NK-92 (cell line): Measurements from ENCODE around the gene SLC2A8.

ENCODE experiments used
- DNase-seq: peaks from one replicate; lab custom pipeline; 2025; ENCODE audit not compliant: unreplicated experiment; lab: John Stamatoyannopoulos, UW

The SLC2A8 gene

GRCh38 chr9:127402401-127403090, 5.6 kb downstream of the SLC2A8 start:
- DNase-seq, result no peak

- DNase-seq, result no peak
These were observed 6.7 kb downstream of the SLC2A8 start for GRCh38 chr9:127403507-127404192.

DNA sequence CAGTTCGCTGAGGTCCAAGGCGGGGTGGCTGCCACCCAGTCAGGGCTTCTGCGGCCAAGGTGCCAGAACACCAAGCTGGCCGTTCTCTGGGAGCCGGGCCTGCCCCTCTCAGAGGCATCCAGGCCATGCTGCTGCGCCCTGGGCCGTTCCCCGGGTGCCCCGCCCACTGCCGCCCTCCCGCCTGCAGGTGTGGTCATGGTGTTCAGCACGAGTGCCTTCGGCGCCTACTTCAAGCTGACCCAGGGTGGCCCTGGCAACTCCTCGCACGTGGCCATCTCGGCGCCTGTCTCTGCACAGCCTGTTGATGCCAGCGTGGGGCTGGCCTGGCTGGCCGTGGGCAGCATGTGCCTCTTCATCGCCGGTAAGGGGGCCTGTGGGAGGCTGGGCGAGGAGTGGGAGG, 7.7 kb downstream of the SLC2A8 start:
- no peak for DNase-seq

DNA sequence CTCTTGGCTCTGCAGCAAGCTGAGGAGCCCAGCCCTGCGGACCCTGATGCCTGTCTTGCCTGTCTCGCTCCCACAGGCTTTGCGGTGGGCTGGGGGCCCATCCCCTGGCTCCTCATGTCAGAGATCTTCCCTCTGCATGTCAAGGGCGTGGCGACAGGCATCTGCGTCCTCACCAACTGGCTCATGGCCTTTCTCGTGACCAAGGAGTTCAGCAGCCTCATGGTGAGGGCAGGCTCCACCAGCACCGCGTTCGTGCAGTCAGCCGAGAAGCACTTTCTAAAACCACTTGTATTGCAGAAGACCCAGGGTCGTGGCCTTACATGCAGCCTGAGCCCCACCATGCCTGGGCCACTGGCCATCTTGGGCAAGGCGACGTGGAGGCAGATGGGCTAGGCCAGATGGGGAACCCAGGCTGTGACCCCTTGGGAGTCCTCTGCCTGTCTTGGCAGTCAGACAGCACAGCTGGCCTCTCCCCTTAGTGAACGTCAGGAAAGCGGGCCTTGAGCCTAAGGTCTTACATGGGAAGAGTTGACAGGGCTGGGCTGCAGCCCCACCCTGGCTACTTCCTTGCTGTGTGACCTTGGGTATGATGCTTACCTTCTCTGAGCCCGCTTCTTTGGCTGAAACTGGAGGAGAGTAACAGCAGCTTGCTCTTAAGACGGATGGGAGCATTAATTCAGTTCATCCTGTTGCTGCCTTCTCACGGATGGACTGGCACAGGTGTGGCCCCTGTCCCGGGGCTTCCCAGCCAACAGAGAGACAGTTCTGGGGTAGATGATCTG, 8.6 kb downstream of the SLC2A8 start:
- DNase-seq, result no peak

DNA sequence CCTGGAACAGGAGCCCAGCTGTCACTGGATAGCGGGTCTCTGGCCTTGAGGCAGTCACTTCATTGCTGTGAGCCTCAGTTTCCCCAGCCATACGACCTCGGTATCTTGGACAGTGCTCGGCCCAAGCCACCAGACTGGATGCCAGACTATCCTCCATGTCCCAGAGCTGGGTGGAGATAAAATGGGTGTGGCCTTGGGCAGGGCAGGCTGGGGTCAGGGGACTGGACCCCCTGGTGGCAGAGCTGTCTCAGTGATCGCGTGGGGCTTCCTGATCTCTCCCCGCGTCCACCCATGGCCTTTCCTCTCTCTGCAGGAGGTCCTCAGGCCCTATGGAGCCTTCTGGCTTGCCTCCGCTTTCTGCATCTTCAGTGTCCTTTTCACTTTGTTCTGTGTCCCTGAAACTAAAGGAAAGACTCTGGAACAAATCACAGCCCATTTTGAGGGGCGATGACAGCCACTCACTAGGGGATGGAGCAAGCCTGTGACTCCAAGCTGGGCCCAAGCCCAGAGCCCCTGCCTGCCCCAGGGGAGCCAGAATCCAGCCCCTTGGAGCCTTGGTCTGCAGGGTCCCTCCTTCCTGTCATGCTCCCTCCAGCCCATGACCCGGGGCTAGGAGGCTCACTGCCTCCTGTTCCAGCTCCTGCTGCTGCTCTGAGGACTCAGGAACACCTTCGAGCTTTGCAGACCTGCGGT, 10.0 kb downstream of the SLC2A8 start:
- DNase-seq, result no peak

DNA sequence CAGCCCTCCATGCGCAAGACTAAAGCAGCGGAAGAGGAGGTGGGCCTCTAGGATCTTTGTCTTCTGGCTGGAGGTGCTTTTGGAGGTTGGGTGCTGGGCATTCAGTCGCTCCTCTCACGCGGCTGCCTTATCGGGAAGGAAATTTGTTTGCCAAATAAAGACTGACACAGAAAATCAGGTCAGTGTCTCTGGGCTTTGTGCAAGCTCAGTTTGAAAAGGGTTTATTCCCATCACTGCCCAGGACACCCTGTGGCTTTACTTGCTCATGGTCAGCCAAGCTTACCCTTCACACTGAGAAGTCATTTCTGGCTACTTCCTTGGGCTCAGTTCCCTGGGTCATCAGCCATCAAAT, 10.5 kb downstream of the SLC2A8 start:
- no peak for DNase-seq

DNA sequence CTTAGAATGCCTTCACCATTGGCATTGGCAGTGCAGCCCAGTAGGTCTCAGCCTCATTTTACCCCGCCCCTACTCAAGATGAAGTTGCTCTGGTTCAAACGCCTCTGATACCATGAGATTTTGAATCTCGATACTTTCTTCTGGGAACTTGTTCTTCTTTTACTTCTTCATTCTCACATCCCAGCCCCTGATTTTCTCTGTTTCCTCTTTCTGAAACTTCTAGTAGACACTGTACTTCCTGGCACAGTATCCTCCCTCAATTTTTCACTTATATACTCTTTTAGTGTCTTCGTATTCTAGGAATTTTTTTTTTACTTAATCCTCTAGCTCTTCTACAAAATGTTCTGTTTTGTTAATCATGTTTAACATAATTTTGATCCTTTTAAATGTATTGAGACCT, 14.2 kb downstream of the SLC2A8 start:
- no peak for DNase-seq

DNA sequence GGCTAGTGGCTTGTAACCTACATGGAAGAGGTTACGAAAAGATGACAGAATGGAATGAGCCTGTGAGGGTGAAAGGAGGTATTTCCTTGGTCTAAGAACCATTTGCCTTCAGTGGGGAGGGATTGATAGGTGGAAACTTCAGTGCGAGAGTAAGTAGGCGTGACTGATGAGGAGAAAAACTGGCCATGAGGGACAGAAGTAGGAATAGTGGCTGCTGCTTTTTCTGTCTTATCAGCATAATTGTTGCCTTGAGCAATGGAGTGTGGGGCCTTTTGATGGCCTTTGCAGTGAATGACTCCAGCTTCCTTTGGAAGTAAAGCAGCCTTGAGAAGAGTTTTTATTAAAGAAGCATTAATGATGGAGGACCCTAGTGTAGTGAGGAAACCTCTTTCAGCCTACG, 18.2 kb downstream of the SLC2A8 start:
- no peak for DNase-seq

DNA sequence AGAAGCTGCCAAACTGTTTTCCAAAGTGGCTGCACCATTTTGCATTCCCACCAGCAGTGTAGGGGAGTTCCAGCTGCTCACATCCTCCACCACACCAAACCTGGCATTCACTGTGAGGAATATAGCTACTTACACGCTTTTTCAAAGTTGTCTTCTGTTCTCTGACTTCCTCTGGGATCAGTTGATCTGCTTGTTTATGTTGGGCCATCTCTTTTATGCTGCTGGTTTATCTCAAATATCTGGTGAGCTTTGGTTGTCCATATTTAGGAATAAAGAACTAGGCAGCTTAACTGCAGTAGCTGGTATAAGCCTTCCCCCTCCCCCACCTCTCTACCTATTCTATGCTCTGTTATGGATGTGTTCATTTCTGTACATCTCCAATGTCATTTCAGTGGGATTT, 18.7 kb downstream of the SLC2A8 start:
- no peak for DNase-seq

DNA sequence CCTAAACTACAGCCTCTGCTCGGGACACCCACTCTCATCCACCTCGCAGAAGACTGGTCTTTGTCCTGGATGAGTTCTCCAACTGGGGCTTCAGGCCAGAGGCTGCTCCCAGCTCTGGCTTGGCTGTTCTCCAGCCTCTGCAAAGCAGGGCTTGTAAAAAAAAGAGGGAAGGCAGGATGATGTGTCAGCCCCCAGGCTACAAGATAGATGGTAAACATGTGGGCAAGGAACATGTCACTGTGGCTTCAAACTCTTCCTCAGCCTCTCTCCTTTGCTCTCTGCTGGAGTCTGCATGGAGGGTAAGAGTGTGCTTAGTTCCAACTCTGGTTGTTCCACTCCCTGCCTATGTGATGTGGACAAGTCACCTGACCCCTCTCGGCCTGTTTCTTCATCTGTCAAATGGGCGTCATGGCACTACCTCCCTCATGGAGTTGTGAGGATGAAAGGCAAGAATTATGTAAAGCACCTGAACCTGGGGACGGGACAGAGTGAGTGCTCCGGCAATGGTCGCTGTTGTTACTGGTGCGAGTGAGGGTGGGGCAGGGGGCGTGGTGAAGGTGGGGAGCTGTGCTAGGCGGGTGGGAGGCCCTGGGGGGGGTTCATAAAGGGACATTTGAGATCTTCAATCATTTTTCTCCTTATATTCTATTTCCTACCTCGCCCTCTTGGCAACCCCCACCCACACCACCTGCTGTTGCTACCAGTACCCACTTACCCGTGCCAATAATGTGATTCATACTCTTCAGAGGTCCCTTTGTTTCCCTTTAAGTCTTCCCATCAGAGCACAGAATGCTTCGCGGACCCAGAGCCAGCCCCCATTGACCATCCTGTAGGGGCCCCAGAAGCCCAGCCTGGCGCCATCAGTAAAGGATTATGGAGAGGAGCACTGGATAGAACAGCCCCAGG, 20.4 kb downstream of the SLC2A8 start:
- no peak for DNase-seq

DNA sequence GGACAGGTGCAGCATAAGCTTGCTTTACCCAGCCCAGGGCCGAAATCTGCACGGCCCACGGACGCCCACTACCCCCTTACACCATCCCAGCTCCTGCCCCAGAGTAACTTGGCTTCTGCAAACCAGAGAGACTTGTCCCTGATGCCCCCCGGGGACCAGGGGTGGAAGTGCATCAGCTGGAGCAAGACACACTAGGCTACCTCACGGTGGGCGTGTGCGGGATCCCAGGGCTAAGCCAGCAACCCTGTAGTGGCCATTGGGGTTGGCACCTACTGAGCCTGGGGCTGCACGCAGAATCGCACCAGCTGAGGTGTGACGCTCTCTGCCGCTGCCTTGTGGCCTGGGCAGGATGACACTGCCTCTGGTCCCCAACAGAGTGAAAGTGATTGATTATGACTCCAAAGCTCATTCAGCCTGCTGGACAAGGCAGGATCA, 21.1 kb downstream of the SLC2A8 start:
- DNase-seq, result no peak

- no peak for DNase-seq
These were observed 22.4 kb downstream of the SLC2A8 start for GRCh38 chr9:127419348-127419747.

DNA sequence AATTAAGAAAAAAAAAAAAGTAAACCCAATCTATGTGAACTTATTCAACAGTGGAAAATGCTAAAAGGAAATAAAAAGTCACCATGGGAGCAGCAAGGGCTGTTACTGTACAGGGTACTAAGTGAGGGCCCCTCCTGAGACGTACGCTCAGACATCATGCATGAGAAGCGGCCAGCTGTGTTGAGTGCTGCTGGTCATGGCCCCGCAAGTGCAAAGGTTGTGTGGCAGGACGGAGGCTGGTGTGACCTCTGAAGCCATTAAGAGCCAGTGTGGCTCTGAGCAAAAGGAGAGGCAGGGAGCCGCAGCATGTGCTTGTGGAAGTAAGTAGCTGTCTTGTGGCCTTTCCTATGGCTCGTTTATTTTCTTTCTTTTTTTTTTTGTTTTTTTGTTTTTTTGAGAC, 24.1 kb downstream of the SLC2A8 start:
- no peak for DNase-seq

DNA sequence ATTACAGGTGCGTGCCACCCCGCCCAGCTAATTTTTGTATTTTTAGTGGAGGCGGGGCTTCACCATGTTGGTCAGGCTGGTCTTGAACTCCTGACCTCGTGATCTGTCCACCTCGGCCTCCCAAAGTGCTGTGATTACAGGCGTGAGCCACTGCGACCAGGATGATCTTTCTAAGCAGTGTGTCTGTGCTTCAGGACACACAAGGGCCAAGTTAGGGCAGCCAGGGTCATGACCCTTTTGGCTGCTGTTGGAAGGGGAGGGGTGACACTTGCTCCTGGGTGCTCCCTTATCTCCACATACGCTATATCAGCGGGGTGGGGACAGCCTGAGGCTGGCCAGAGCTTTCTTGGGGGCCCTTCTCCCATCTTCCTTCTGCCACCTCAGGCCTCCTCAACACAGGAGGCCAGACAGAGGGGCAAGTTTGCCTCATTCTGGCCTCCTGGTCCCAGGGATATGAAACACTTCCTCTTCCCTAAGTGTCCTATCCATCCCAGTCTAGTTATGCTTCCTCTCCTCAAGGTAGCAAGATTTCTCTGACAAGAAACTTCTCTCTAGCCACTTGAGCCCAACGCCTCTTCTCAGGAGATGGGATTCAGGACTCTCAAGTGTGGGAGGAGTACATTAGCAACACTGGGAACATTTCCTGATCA, 25.3 kb downstream of the SLC2A8 start:
- DNase-seq, result no peak

DNA sequence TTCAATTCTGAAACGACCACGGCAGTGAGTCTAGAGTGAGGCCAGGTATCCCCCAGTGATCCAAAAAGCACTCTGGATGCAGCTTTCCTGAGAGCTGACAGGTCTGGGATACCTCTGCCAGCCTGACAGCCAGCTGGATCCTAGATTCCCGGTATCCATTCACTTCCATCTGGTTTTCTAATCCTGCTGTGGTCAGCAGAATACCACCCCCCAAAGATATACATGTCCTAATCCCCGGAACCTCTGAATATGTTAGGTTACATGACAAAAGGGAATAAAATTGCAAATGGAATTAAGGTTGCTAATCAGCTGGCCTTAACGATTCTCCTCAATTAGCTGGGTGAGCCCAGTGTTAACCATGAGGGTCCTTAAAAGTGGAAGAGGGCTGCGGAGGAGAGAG, 25.8 kb downstream of the SLC2A8 start:
- no peak for DNase-seq

DNA sequence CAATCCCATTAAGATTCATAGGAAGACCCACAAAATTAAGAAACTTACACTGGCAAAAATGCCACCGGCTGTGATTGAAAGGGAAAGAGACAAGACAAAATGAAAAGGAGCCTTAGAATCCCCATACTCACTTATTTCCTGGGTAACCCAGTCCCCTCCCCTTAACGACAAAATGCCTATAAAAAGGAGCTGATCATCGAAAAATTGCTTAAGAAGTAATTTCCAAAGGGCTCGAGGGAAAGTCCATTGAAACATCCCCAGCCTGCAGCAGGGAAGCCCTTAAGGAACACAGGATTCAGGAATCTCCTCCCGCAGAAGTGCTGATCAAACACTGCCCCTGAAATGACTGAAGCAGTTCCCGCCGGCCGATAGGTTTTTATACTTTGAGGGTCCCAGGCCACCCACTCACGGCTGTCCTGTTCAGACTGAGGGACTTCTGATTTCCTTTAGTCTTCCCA, 26.5 kb downstream of the SLC2A8 start:
- no peak for DNase-seq

DNA sequence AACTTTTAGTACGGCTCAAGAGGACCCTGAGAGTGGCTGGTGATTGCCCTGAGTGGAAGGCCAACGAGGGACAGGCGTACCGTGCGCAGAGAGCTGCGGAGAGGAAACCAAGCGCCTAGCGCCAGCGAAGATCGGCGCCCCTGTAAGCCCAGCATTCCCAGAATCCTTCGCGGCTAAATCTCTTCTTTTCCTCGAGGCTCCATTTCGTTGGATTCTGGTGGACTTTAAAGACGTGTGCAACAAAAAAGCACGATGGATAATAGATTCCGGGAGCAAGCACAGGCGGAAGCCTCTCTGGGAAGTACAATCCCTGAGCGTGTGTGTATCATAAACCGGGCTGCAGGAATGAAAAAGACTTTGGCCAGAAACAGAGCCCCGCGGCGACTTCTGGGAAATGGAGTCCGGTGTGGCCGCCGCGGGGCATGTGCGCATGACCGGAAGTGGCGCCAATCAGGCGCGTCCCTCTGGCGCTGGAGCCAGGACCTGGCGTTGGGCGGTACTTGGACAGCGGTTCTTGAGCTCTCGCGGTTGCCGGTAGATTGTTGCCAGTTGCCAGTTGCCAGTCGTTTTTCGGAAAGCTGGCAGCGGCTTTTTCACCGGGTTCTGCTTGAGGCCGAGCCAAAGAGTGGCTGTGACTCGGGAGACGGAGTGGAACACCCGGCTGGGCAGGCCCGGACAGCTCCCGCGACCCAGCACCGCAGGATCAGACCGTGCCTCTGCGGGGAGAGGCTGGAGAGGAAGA, 27.1 kb downstream of the SLC2A8 start, which contains the start of gene ZNF79:
TSS of gene ZNF79 (plus strand) at position 449 of the 742 bp plus-strand sequence. CDS start 406 bp downstream, outside the sequence.
- DNase-seq, result peak; percentile 47

GRCh38 chr9:127424676-127424999, 27.7 kb downstream of the SLC2A8 start:
- DNase-seq, result no peak

GRCh38 chr9:127426756-127427155, 29.8 kb downstream of the SLC2A8 start:
- no peak for DNase-seq
